ENCODE measurements around the gene CNKSR3.
A peak's percentile ranks its signal among the peaks of the same experiment; 100 is the strongest.

The CNKSR3 gene

GRCh38 chr6:154510144-154510905 is at the start of gene CNKSR3:
Gene CNKSR3, minus strand, starts transcription at chr6:154510685. Its CDS starts 571 bp downstream, at chr6:154510114.
- DNase-seq (ENCODE audit: extremely low read depth, insufficient read length), result peak; percentile 29
- no peaks in the 10 kb centered on the region for H3K36me3 ChIP-seq (ENCODE audit: control insufficient read depth, insufficient read depth, low read length)
- H3K4me3 ChIP-seq (replicated peaks; ENCODE audit: low read depth, low read length), result peak within 1 kb of the TSS; percentile 67
- H3K27me3 ChIP-seq (replicated peaks; ENCODE audit: control insufficient read depth, insufficient read depth, low read length), result peaks cover 1% of the 10 kb centered on the region; the same call in 1 of the 2 replicates
- no peak for TF ChIP-seq CTCF (IDR thresholded peaks at IDR 0.05; ENCODE audit: insufficient read depth, low read length, poor library complexity, severe bottlenecking)

GRCh38 chr6:154558984-154559383 is 48.5 kb upstream of the CNKSR3 start:
- no peaks in the 10 kb centered on the region for H3K27me3 ChIP-seq (replicated peaks; ENCODE audit: control insufficient read depth, insufficient read depth, low read length)
- no peak for DNase-seq (ENCODE audit: extremely low read depth, insufficient read length)
- H3K36me3 ChIP-seq (ENCODE audit: control insufficient read depth, insufficient read depth, low read length), result no peaks in the 10 kb centered on the region
- no peak for TF ChIP-seq CTCF (IDR thresholded peaks at IDR 0.05; ENCODE audit: insufficient read depth, low read length, poor library complexity, severe bottlenecking)
- H3K4me3 ChIP-seq (replicated peaks; ENCODE audit: low read depth, low read length), result no peak overlapping the region

GRCh38 chr6:154558513-154558912 is 48.0 kb upstream of the CNKSR3 start:
- H3K36me3 ChIP-seq (ENCODE audit: control insufficient read depth, insufficient read depth, low read length), result no peaks in the 10 kb centered on the region
- TF ChIP-seq CTCF (IDR thresholded peaks at IDR 0.05; ENCODE audit: insufficient read depth, low read length, poor library complexity, severe bottlenecking), result no peak
- no peaks in the 10 kb centered on the region for H3K27me3 ChIP-seq (replicated peaks; ENCODE audit: control insufficient read depth, insufficient read depth, low read length)
- no peak for DNase-seq (ENCODE audit: extremely low read depth, insufficient read length)
- no peak overlapping the region for H3K4me3 ChIP-seq (replicated peaks; ENCODE audit: low read depth, low read length)

- H3K4me3 ChIP-seq (replicated peaks; ENCODE audit: low read depth, low read length), result no peak overlapping the region
- H3K27me3 ChIP-seq (replicated peaks; ENCODE audit: control insufficient read depth, insufficient read depth, low read length), result no peaks in the 10 kb centered on the region
- no peak for TF ChIP-seq CTCF (IDR thresholded peaks at IDR 0.05; ENCODE audit: insufficient read depth, low read length, poor library complexity, severe bottlenecking)
- H3K36me3 ChIP-seq (ENCODE audit: control insufficient read depth, insufficient read depth, low read length), result no peaks in the 10 kb centered on the region
- no peak for DNase-seq (ENCODE audit: extremely low read depth, insufficient read length)
Measured at GRCh38 chr6:154555073-154555677, 44.7 kb upstream of the CNKSR3 start.

GRCh38 chr6:154554491-154554890 is 44.0 kb upstream of the CNKSR3 start:
- no peaks in the 10 kb centered on the region for H3K36me3 ChIP-seq (ENCODE audit: control insufficient read depth, insufficient read depth, low read length)
- DNase-seq (ENCODE audit: extremely low read depth, insufficient read length), result no peak
- no peak overlapping the region for H3K4me3 ChIP-seq (replicated peaks; ENCODE audit: low read depth, low read length)
- TF ChIP-seq CTCF (IDR thresholded peaks at IDR 0.05; ENCODE audit: insufficient read depth, low read length, poor library complexity, severe bottlenecking), result no peak
- H3K27me3 ChIP-seq (replicated peaks; ENCODE audit: control insufficient read depth, insufficient read depth, low read length), result no peaks in the 10 kb centered on the region
